GM12878 (cell line): ENCODE measurements around the gene GJA5. TPM values are rescaled to one million over a fixed set of nuclear protein-coding genes. Genes with fewer than 3 reads are reported as not detected.

ENCODE experiments used
- ATAC-seq: fragments of 200-7000 bp; cut with Tn5 transposase; 3 replicates; pipeline ENCODE4 v1.9.1; 2020; ENCODE audit warnings: mild to moderate bottlenecking, moderate library complexity
- BruUV-seq: library from RNA; stranded (reverse); fragments of 400-500 nt; replicated peaks from 2 replicates; lab custom pipeline; 2021; lab: Mats Ljungman, UMichigan
- CTCF ChIA-PET: fragments of 300-600 bp; sonication (Branson Sonifier 250); formaldehyde crosslinking; extraction: SDS; loops from one replicate; lab custom pipeline; 2021; ENCODE audit warnings: inconsistent platforms; lab: Yijun Ruan, JAX
- POLR2A ChIA-PET: fragments of 350-600 bp; formaldehyde crosslinking; extraction: SDS; loops from one replicate; lab custom pipeline; 2021; ENCODE audit warnings: inconsistent platforms; lab: Charles Lee
- RAD21 ChIA-PET: fragments of 300-600 bp; sonication (Branson Sonifier 250); formaldehyde crosslinking; loops from one replicate; lab custom pipeline; 2023; ENCODE audit warnings: antibody characterized with exemption; ENCODE audit not compliant: unreplicated experiment; lab: Charles Lee
- SMC1A ChIA-PET: fragments of 300-600 bp; sonication (Branson Sonifier 250); formaldehyde crosslinking; loops from one replicate; lab custom pipeline; 2023; ENCODE audit not compliant: unreplicated experiment, uncharacterized antibody; lab: Charles Lee
- DNase-seq: peaks from one replicate; pipeline ENCODE4 v3.0.0-alpha.2; 2011; ENCODE audit warnings: low read depth, low spot score
- FAIRE-seq: peaks from 3 replicates; lab custom pipeline; 2011; peaks lifted over from hg19 to GRCh38; lab: Jason Lieb, UNC
- H2AFZ ChIP-seq: 2 replicates; pipeline ENCODE4 v1.6.0; 2011; ENCODE audit warnings: low read depth, low read length, control low read depth; ENCODE audit not compliant: control insufficient read depth
- H3K27ac ChIP-seq: 2 replicates; pipeline ENCODE4 v1.5.1; 2011; ENCODE audit warnings: control low read depth; ENCODE audit not compliant: control insufficient read depth, insufficient read depth
- H3K27me3 ChIP-seq, 2 experiments: replicated peaks in 1 of 2; 2 replicates each; pipeline versions ENCODE4 v1.6.0 to v1.6.1; 2011; ENCODE audit warnings: low read length in 1 of 2; ENCODE audit not compliant: control insufficient read depth in 2 of 2, insufficient read depth in 2 of 2
- H3K36me3 ChIP-seq, 2 experiments: 2 replicates each; pipeline ENCODE4 v1.5.1; 2011; ENCODE audit warnings: low read length in 1 of 2; ENCODE audit not compliant: control insufficient read depth in 2 of 2, insufficient read depth in 2 of 2
- H3K4me1 ChIP-seq: 2 replicates; pipeline ENCODE4 v1.6.1; 2011; ENCODE audit warnings: mild to moderate bottlenecking, low read length, moderate library complexity, mixed read lengths; ENCODE audit not compliant: control insufficient read depth, insufficient read depth
- H3K4me2 ChIP-seq: 2 replicates; pipeline ENCODE4 v1.6.0; 2011; ENCODE audit warnings: control low read depth; ENCODE audit not compliant: control insufficient read depth, insufficient read depth
- H3K4me3 ChIP-seq: fragments of 200-600 bp; sonication (generic); 2 replicates; pipeline ENCODE4 v1.5.1; 2016
- H3K79me2 ChIP-seq: 2 replicates; pipeline ENCODE4 v1.6.0; 2011; ENCODE audit warnings: low read length; ENCODE audit not compliant: control insufficient read depth, insufficient read depth
- H3K9ac ChIP-seq: 2 replicates; pipeline ENCODE4 v1.8.0; 2011; ENCODE audit warnings: low read length, control low read depth, mixed read lengths; ENCODE audit not compliant: control insufficient read depth, insufficient read depth
- H3K9me3 ChIP-seq: replicated peaks from 3 replicates; pipeline ENCODE4 v1.5.1; 2011; ENCODE audit warnings: mild to moderate bottlenecking, low read length; ENCODE audit not compliant: control insufficient read depth, insufficient read depth
- H4K20me1 ChIP-seq: 2 replicates; pipeline ENCODE4 v1.6.0; 2011; ENCODE audit not compliant: control insufficient read depth, insufficient read depth
- CEBPZ ChIP-seq: fragments of 150-350 bp; IDR thresholded peaks from 2 replicates; pipeline ENCODE4 v1.6.1; 2016; ENCODE audit warnings: low read depth, low read length
- WGBS: methylation state at CpG from one replicate; pipeline ENCODE4 v1.1.6; 2016; ENCODE audit warnings: low lambda C conversion rate; ENCODE audit not compliant: insufficient replicate concordance, insufficient coverage; ENCODE audit errors: missing lambda C conversion rate; 5-methylcytosine and 5-hydroxymethylcytosine counted together
- in situ Hi-C: fragments of 300-500 bp; cut with MboI; formaldehyde crosslinking; loops from 9 replicates; pipeline ENCODE4 v1.14.3; 2018; ENCODE audit warnings: mixed read lengths
- intact Hi-C: fragments of 100-400 bp; cut with micrococcal nuclease; formaldehyde crosslinking; loops from one replicate; pipeline ENCODE4 v1.14.2; 2022; ENCODE audit not compliant: unreplicated experiment
- polyA plus RNA-seq, 11 experiments: library from polyadenylated mRNA; depleted of rRNA in 4 of 11; unstranded in 6 of 11; stranded (reverse) in 5 of 11; fragments of >200 nt; fragmentation: Nextera tagmentation in 4 of 11; fragmentation: Illumina TruSeq in 1 of 11; extraction: Ambion mirVana in 4 of 11; extraction: Trizol in 1 of 11; gene quantifications; 1 replicate in 1 of 11; 2 replicates in 10 of 11; pipeline versions ENCODE4 v1.2.1 to v1.2.3, GENCODE V29; 2011 to 2016; ENCODE audit warnings: inconsistent platforms in 2 of 11, missing spikeins in 2 of 11, low read depth in 1 of 11
- total RNA-seq, 4 experiments: library from RNA; depleted of rRNA in 3 of 4; stranded (reverse); fragments of >200 nt in 3 of 4; fragmentation: Illumina TruSeq in 1 of 4; extraction: Trizol in 1 of 4; gene quantifications; 2 replicates each; pipeline versions ENCODE4 v1.2.1 to v1.2.3, GENCODE V29; 2013 to 2021

GJA5 gene
- total and polyA plus RNA-seq, 10 of the 15 experiments (the other 5 are each of a cell fraction or from before 2014, with no cell fraction given): not detected

- no peak for ATAC-seq
- CTCF ChIA-PET: no interaction called here
- POLR2A ChIA-PET: no interaction called here
Observed at GRCh38 chr1:147753081-147753480, 7.3 kb downstream of the GJA5 start.

More at GRCh38 chr1:147753081-147753480, 7.3 kb downstream of the GJA5 start:
- FAIRE-seq (no peak), DNase-seq (no peak)
- WGBS: 20% methylated on average over 3 of the region's 3 CpGs
- Histone ChIP-seq H3K36me3 (no peaks in the 10 kb centered on the region), H3K79me2 (no peaks in the 10 kb centered on the region), H3K4me2 (no peak overlapping the region), H3K27me3 (no peaks in the 10 kb centered on the region), H3K9ac (no peak overlapping the region), H3K4me3 (no peak overlapping the region), H3K27ac (no peak overlapping the region), H4K20me1 (no peaks in the 10 kb centered on the region), H2AFZ (no peak overlapping the region), H3K9me3 (no peaks in the 10 kb centered on the region), H3K4me1 (no peaks in the 10 kb centered on the region)
- BruUV-seq: no TSS peak
- in situ Hi-C loops: no loop called here
- TF ChIP-seq CEBPZ: no peak
- intact Hi-C loops: no loop called here
- ChIA-PET RAD21 (no interaction called here), SMC1A (no interaction called here)
